ENCODE data around the gene YBX2.

Gene YBX2

DNA sequence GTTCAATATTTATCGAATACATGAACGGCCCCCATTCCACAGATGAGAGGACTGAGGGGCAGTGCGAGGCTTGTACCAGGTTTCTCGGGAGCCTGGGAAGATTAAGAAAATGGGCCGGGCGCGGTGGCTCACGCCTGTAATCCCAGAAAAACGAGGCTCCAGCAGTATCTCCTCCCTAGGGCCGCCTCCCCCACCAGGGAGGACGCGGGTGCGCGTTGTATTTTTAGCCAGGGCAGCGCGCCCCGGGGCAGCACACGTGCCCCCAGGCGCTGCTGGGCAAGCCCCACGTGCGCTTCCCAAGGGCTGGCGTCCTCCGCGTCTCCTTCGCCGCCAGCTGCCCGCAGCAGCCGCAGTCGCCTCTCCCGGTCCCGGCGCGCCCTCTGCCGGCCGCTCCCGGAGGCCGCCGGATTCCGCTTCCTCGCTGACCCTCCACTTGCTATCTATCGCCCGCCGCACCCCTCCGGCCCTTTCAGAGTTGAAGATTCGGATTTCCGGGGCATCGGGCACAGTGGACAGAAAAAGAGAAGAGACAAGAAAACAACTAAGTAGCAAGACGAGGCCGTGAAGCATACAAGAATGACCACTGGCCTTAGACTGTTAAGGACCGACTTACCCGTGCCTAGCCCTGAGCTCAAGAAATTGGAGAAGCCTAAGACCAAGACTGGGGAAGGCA lies 1.9 kb upstream of the YBX2 start:
- peak; percentile 82 for DNase-seq (ENCODE audit: low spot score)

GRCh38 chr17:7295230-7296180 lies 1.1 kb upstream of the YBX2 start:
- DNase-seq (ENCODE audit: low spot score), result no peak

DNA sequence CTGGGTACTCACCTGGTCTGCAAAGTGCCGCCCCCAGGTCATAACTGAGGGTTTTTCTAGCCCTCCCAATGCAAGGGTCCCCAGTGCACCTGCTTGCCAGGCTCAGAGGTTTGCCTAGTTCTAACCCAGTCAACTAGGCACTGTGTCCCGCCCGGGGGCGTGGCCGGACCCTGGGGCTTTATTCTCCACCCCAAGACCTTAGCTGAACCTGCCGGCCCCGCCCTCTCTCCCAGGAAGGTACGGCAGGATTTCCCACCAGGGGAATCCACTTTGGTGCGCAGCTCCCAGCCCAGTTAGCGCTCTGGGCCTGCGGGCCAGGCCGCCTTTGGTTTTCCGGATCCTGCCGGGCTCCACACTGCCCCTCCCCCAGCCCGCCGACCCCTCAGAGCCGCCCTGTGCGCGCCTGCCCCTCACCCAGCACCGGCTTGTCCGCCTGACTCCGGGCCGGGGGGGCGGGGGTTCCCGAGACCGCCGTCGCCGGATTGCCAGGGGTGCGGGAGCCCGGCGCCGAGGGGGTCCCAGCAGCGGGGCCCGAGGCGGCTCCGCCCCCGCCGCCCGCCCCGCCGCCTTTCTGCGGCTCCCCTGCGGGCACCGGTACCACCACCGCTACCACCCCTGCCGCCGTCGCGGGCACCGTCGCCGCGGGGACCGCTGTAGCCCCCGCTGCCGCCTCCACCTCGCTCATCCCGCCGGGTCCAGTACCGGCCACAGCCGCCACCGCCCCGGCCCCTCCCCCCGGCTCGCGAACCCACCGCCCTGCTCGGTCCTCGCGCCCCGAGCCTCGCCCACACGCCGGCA lies 424 bp downstream of the YBX2 start:
- DNase-seq (ENCODE audit: low spot score), result peak; percentile 11

- peak; percentile 67 for DNase-seq (ENCODE audit: low spot score)
These were observed 1.3 kb downstream of the YBX2 start for GRCh38 chr17:7293159-7293558.

DNA sequence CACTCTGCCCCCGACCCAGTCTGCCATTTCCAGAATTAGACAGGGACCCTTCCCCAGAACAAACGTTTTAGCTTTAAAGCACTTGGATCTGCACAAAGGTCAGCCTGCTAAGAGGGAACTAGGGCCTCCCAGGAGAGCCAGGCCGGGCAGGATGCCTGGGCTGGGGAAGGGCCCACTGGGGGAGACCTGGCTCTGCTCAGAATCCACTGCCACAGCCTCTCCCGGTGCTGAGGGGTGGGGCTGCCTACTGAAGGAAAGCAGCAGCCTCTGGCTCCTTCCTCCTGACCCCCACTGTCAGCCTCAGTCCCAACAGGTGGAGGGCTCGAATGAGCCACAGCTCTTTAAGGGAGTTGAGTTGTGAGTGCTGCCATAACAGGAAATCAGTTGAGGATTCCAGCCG lies 1.7 kb downstream of the YBX2 start:
- no peak for DNase-seq (ENCODE audit: low spot score)

- no peak for DNase-seq (ENCODE audit: low spot score)
These were observed 2.2 kb downstream of the YBX2 start for GRCh38 chr17:7292194-7292593.

DNA sequence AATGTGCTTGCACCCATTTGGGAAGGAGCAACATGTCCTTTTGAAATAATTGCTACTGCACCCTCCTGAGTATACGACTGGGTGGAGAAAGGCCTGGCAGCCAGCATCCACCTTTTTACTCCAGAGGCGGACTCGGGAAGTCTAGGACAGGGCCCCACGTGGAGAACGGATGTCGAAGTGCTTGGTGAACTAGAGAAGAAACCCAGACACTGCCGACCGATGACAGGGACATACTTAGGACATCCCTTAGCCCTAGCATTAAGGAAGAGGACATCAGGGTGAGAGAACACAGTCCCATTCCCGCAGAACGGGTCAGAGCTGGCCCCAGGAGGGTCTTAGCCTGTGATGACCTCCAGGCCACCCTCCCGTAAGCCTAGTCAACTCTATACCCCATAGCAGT lies 3.8 kb downstream of the YBX2 start:
- DNase-seq (ENCODE audit: low spot score), result no peak

DNA sequence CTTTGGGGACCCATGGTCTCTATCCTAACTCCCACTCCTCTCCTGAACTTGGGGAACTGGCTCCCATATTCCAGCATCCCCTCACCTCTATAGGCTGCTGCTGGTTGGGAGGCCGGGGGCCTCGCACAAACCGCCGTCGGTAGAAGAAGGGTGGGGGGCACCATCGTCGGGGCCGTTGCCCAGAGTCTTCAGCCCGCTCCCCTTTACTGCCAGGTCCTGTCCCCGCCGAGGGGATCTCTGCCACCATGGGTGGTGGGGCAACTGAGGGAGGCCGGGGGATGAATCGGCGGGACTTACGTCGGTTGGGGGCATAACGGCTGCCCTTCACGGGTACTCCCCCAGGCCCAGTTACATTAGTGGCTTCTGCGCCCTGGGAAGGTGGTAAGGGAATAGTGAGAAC lies 4.3 kb downstream of the YBX2 start:
- DNase-seq (ENCODE audit: low spot score), result no peak

GRCh38 chr17:7289256-7290032 lies 5.0 kb downstream of the YBX2 start:
- DNase-seq (ENCODE audit: low spot score), result no peak

GRCh38 chr17:7285679-7286078 lies 8.8 kb downstream of the YBX2 start:
- no peak for DNase-seq (ENCODE audit: low spot score)

GRCh38 chr17:7284911-7285310 lies 9.5 kb downstream of the YBX2 start:
- no peak for DNase-seq (ENCODE audit: low spot score)

GRCh38 chr17:7283471-7284216 lies 10.8 kb downstream of the YBX2 start:
- DNase-seq (ENCODE audit: low spot score), result no peak

- no peak for DNase-seq (ENCODE audit: low spot score)
These were observed 11.6 kb downstream of the YBX2 start for GRCh38 chr17:7282752-7283321.

- DNase-seq (ENCODE audit: low spot score), result no peak
These were observed 12.3 kb downstream of the YBX2 start for GRCh38 chr17:7281953-7282751.

GRCh38 chr17:7281074-7281952 lies 13.1 kb downstream of the YBX2 start, which contains the start of gene SLC2A4:
SLC2A4 (plus strand) TSS chr17:7281718; CDS start chr17:7281935, 217 bp downstream.
- DNase-seq (ENCODE audit: low spot score), result peak; percentile 92

- peak; percentile 81 for DNase-seq (ENCODE audit: low spot score)
These were observed 13.8 kb downstream of the YBX2 start for GRCh38 chr17:7280519-7281073.

- DNase-seq (ENCODE audit: low spot score), result no peak
These were observed 15.0 kb downstream of the YBX2 start for GRCh38 chr17:7279448-7279847.

DNA sequence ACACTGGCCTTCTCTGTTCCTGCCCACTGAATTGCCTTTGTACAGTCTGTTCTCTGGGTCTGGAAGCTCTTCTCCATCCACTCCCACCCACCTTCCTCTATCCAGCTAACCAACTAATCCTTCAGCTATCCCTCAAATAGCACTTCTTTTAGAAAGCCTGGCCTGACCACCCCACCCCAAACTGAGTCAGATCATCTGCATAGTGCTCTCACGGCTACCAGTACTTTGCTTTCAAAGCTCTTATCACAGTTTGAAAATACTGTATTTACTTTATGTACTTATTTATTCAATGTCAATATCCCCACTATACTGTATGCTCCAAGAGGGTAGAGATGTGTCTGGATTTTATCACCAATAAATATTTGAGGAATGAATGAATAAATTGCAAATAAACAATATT lies 27.7 kb downstream of the YBX2 start:
- no peak for DNase-seq (ENCODE audit: low spot score)

GRCh38 chr17:7263801-7264078 lies 30.7 kb downstream of the YBX2 start:
- no peak for DNase-seq (ENCODE audit: low spot score)
